ENCODE measurements around the gene IBTK. TPM values are rescaled to one million over a fixed set of nuclear protein-coding genes. Genes with fewer than 3 reads are reported as not detected.
A peak's percentile ranks its signal among the peaks of the same experiment; 100 is the strongest.

The IBTK gene
- total RNA-seq, 1 experiment from 2014 or later = 17.1 TPM

DNA sequence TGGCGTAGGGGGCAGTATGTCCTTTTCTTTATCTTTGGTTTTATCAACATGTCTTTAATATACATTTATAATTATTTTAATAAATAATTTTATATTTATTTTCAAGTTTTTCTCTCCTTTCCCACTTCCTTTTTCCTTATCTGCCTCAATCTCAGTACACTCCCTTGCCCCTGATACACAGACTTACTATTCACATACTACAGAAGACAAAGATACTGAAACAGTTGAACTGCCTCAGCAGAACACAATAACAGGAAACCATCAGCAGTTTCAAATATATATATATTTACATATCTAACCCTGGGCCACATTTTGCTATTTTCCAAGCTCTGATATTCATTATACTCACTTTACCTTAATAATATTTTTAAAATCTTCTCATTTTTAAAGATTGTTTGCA lies 19.8 kb downstream of the IBTK start:
- Histone ChIP-seq H3K23ac (ENCODE audit: insufficient read length, low read depth, low read length) (no peak overlapping the region), H2AFZ (ENCODE audit: low read length) (no peak overlapping the region), H2BK20ac (ENCODE audit: low read depth, low read length, poor library complexity, severe bottlenecking) (no peak overlapping the region), H4K20me1 (ENCODE audit: control insufficient read depth, insufficient read depth, insufficient read length) (no peaks in the 10 kb centered on the region), H3K18ac (ENCODE audit: insufficient read length, low read depth, low read length) (no peak overlapping the region), H3T11ph (ENCODE audit: low read length) (no peak overlapping the region), H3K79me1 (ENCODE audit: insufficient read depth, low read depth, low read length, poor library complexity, severe bottlenecking) (no peaks in the 10 kb centered on the region), H4K91ac (ENCODE audit: insufficient read length, low read depth, low read length) (no peak overlapping the region), H3K27ac (ENCODE audit: insufficient read length, low read depth, low read length) (no peak overlapping the region), H2AK5ac (ENCODE audit: insufficient read length, low read length) (no peak overlapping the region), H4K8ac (replicated peaks; ENCODE audit: insufficient read length, low read depth, low read length) (no peak overlapping the region), H3K9me3 (ENCODE audit: control insufficient read depth, low read depth, low read length) (no peaks in the 10 kb centered on the region), H3K4me1 (ENCODE audit: insufficient read depth, low read length) (no peaks in the 10 kb centered on the region), H4K5ac (ENCODE audit: insufficient read length, low read depth, low read length) (no peak overlapping the region), H3K4ac (ENCODE audit: low read depth, low read length) (no peak overlapping the region), H3K79me2 (ENCODE audit: insufficient read depth, low read length) (no peaks in the 10 kb centered on the region), H3K9ac (ENCODE audit: extremely low read depth, insufficient read length, low read length) (no peak overlapping the region), H3K14ac (ENCODE audit: insufficient read depth, low read length) (no peak overlapping the region), H2BK5ac (ENCODE audit: insufficient read length, low read length) (no peak overlapping the region), H2BK15ac (ENCODE audit: low read depth, low read length) (no peak overlapping the region), H2BK12ac (ENCODE audit: insufficient read length, low read depth, low read length) (no peak overlapping the region), H3K27me3 (ENCODE audit: insufficient read depth, low read length) (no peaks in the 10 kb centered on the region), H3K56ac (ENCODE audit: insufficient read length, low read depth, low read length) (no peak overlapping the region), H3K4me2 (ENCODE audit: insufficient read depth, insufficient read length, low read length) (no peak overlapping the region), H2BK120ac (ENCODE audit: low read depth, low read length, poor library complexity, severe bottlenecking) (no peak overlapping the region), H3K23me2 (ENCODE audit: insufficient read length, low read depth, low read length, poor library complexity, severe bottlenecking) (no peaks in the 10 kb centered on the region)
- Mint-ChIP-seq H3K4me1 (no peaks in the 10 kb centered on the region), H3K36me3 (ENCODE audit: insufficient read depth in 1 of 3, low read depth in 3 of 3) (peaks cover 25 to 68% (median 61%) of the 10 kb centered on the region in 3 experiments; a peak in 6 of 7 replicates), H3K27me3 (ENCODE audit: low read depth) (no peaks in the 10 kb centered on the region), H3K9me3 (no peaks in the 10 kb centered on the region), H3K27ac (peak overlapping the region in 1 of 3 experiments; percentile 12; a peak in 1 of 7 replicates), H3K4me3 (no peak overlapping the region)
- no CpG with 5 or more reads among the region's 1 CpG for WGBS (ENCODE audit: extremely low coverage, insufficient read length, low lambda C conversion rate)
- TF ChIP-seq, protein P1, sequence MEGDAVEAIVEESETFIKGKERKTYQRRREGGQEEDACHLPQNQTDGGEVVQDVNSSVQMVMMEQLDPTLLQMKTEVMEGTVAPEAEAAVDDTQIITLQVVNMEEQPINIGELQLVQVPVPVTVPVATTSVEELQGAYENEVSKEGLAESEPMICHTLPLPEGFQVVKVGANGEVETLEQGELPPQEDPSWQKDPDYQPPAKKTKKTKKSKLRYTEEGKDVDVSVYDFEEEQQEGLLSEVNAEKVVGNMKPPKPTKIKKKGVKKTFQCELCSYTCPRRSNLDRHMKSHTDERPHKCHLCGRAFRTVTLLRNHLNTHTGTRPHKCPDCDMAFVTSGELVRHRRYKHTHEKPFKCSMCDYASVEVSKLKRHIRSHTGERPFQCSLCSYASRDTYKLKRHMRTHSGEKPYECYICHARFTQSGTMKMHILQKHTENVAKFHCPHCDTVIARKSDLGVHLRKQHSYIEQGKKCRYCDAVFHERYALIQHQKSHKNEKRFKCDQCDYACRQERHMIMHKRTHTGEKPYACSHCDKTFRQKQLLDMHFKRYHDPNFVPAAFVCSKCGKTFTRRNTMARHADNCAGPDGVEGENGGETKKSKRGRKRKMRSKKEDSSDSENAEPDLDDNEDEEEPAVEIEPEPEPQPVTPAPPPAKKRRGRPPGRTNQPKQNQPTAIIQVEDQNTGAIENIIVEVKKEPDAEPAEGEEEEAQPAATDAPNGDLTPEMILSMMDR (conservative IDR thresholded peaks at IDR 0.05) = no peak
- DNase-seq = no peak

Data from H9 (cell line).